ENCODE measurements around the gene AXIN2. TPM values are rescaled to one million over a fixed set of nuclear protein-coding genes. Genes with fewer than 3 reads are reported as not detected.

The AXIN2 gene
- total and polyA plus RNA-seq, 9 donors, result 17.2 to 75.7 (median 26.9) TPM

DNA sequence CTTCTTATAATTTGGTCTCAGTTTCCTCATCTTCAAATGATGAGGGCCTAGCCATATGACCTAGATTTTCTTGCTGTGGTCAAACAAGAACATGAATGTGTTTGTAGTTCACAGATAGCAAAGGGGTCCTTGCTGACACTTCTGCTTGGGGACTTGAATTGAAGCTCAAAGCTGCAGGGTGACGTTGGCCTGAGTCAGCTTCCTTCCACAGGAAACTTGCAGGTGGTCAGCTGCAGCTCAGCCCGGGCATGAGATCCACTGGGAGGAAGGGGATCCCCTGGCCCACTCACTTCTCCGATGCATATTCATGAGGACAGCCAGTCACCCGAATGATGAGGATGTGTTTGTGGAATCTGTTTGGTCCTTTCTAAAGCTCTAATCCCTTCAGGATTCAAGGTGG, 42.6 kb upstream of the AXIN2 start:
- TF ChIP-seq, protein P1, sequence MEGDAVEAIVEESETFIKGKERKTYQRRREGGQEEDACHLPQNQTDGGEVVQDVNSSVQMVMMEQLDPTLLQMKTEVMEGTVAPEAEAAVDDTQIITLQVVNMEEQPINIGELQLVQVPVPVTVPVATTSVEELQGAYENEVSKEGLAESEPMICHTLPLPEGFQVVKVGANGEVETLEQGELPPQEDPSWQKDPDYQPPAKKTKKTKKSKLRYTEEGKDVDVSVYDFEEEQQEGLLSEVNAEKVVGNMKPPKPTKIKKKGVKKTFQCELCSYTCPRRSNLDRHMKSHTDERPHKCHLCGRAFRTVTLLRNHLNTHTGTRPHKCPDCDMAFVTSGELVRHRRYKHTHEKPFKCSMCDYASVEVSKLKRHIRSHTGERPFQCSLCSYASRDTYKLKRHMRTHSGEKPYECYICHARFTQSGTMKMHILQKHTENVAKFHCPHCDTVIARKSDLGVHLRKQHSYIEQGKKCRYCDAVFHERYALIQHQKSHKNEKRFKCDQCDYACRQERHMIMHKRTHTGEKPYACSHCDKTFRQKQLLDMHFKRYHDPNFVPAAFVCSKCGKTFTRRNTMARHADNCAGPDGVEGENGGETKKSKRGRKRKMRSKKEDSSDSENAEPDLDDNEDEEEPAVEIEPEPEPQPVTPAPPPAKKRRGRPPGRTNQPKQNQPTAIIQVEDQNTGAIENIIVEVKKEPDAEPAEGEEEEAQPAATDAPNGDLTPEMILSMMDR (IDR thresholded peaks at IDR 0.05), result no peak
- TF ChIP-seq POLR2A (IDR thresholded peaks at IDR 0.05) (no peak), EP300 (IDR thresholded peaks at IDR 0.05) (no peak)
- no peak for DNase-seq
- WGBS, 3 donors, result 69 to 96% (median 70%) methylated on average over 4 of the region's 4 CpGs
- H3K4me1 ChIP-seq (ENCODE audit: insufficient read depth), result peaks cover 4% of the 10 kb centered on the region
- no peak overlapping the region for H3K27ac ChIP-seq
- H3K27me3 ChIP-seq, result no peaks in the 10 kb centered on the region
- H3K4me3 ChIP-seq, result no peak overlapping the region
- H3K9me3 ChIP-seq, result no peaks in the 10 kb centered on the region
- no peaks in the 10 kb centered on the region for H3K36me3 ChIP-seq
- intact Hi-C loops (cut with DNase I), result no loop called here

DNA sequence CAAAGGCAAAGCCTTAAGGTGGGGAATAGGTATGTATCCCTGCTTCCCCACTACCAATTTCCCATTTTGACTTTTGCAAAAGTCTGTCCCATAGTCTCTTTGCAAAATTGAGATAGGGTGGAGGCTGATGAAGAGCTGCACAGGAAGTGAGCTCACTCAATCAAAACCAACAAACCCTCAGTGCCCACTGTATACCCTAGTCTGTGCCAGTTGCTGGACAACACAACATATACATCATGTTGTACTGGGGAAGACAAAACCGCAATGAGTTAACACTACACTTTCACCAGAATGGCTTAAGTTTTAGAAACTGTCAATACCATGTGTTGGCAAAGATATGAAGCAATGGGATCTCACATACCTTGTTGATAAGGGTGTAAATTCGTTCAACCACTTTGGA, 40.4 kb upstream of the AXIN2 start:
- no peaks in the 10 kb centered on the region for H3K27me3 ChIP-seq

DNA sequence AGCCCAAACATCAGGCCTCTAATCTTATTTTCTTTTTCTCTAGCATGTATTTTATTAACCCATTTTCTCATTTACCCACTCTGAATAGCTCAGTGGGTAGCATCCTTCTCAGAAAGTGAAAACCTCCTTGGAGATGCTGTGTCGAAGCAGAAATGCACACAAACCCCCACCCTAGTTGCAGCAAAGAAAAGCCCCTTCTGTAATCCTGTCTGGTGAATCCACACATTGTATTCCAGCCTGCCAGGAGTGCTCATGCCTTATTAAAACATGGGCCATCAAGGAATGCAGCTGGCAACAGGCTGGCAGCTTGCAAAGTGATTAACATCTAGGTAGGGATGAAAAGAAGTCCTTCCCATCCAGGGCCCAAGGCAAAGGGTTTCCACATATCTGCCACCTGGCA, 39.7 kb upstream of the AXIN2 start:
- WGBS, 3 donors, result 87% methylated on average over 1 of the region's 1 CpG

More for the DNA sequence above, 40.4 kb upstream of the AXIN2 start:
- WGBS, 3 donors, result 85 to 94% (median 90%) methylated on average over 2 of the region's 2 CpGs
- Histone ChIP-seq H3K4me1 (ENCODE audit: insufficient read depth) (peaks cover 4% of the 10 kb centered on the region), H3K36me3 (no peaks in the 10 kb centered on the region), H3K4me3 (no peak overlapping the region), H3K27ac (no peak overlapping the region), H3K9me3 (no peaks in the 10 kb centered on the region)
- intact Hi-C loops (cut with DNase I), result no loop called here
- DNase-seq, result no peak
- TF ChIP-seq POLR2A (IDR thresholded peaks at IDR 0.05) (no peak), EP300 (IDR thresholded peaks at IDR 0.05) (no peak)
- TF ChIP-seq, protein P1 (IDR thresholded peaks at IDR 0.05), result no peak

DNA sequence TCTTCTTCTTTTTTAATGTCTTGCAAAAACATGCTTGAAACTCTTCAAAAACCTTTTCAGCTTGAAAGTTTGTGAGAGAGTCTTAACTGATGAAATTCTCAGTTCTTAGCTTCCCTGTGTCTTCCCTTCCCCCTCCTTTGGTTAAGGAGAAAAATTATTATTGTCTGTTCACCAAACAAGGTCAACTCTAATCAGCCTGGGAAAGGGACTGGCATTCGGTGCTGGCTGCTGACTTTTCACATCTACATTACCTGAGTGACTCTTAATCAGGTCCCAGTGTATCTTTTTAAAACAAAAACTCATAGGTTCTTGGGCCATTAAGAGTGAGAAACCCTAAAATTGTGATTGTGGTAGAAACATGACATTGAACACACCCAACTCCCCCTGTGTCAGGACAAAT, 39.1 kb upstream of the AXIN2 start:
- Histone ChIP-seq H3K27me3 (no peaks in the 10 kb centered on the region), H3K27ac (no peak overlapping the region), H3K4me1 (ENCODE audit: insufficient read depth) (peaks cover 4% of the 10 kb centered on the region), H3K9me3 (no peaks in the 10 kb centered on the region), H3K36me3 (no peaks in the 10 kb centered on the region), H3K4me3 (no peak overlapping the region)
- TF ChIP-seq EP300 (IDR thresholded peaks at IDR 0.05), result no peak
- no peak for TF ChIP-seq POLR2A (IDR thresholded peaks at IDR 0.05)
- TF ChIP-seq, protein P1 (IDR thresholded peaks at IDR 0.05), result no peak
- DNase-seq, result no peak
- WGBS, 3 donors, result 3 to 22% (median 8%) methylated on average over 1 of the region's 1 CpG
- intact Hi-C loops (cut with DNase I), result no loop called here

More for the DNA sequence above, 39.7 kb upstream of the AXIN2 start:
- Histone ChIP-seq H3K27ac (no peak overlapping the region), H3K36me3 (no peaks in the 10 kb centered on the region), H3K4me3 (no peak overlapping the region), H3K9me3 (no peaks in the 10 kb centered on the region), H3K27me3 (no peaks in the 10 kb centered on the region), H3K4me1 (ENCODE audit: insufficient read depth) (peaks cover 4% of the 10 kb centered on the region)
- no peak for DNase-seq
- intact Hi-C loops (cut with DNase I), result no loop called here
- TF ChIP-seq, protein P1 (IDR thresholded peaks at IDR 0.05), result no peak
- TF ChIP-seq POLR2A (IDR thresholded peaks at IDR 0.05), result no peak
- TF ChIP-seq EP300 (IDR thresholded peaks at IDR 0.05), result no peak

Data from ovary (tissue), 9 donors.